PC-9 (cell line): ENCODE measurements around the gene VPS11. TPM values are rescaled to one million over a fixed set of nuclear protein-coding genes. Genes with fewer than 3 reads are reported as not detected.

Source experiments
- BruUV-seq: library from RNA; stranded (reverse); fragments of 400-500 nt; replicated peaks from 2 replicates; lab custom pipeline; 2021; lab: Mats Ljungman, UMichigan
- CTCF ChIA-PET: fragments of 300-600 bp; sonication (Branson Sonifier 250); formaldehyde crosslinking; loops from one replicate; lab custom pipeline; 2022; ENCODE audit warnings: antibody characterized with exemption; lab: Charles Lee
- POLR2A ChIA-PET: fragments of 300-600 bp; sonication (Branson Sonifier 250); formaldehyde crosslinking; loops from one replicate; lab custom pipeline; 2022; ENCODE audit warnings: antibody characterized with exemption; ENCODE audit not compliant: unreplicated experiment; lab: Charles Lee
- DNase-seq, 2 experiments: peaks; one replicate each; pipeline versions ENCODE4 v3.0.0 to v3.0.0-alpha.2; 2015 to 2022; ENCODE audit warnings: mixed read lengths in 1 of 2
- H2AFZ ChIP-seq: fragments of 200-600 bp; sonication (generic); 2 replicates; pipeline ENCODE4 v1.8.1; 2017; ENCODE audit warnings: antibody characterized with exemption
- H3F3A ChIP-seq: fragments of 200-600 bp; sonication (generic); 2 replicates; pipeline ENCODE4 v1.8.1; 2017; ENCODE audit warnings: antibody characterized with exemption, mild to moderate bottlenecking, low read depth; ENCODE audit not compliant: insufficient read depth
- H3K27ac ChIP-seq: fragments of 200-600 bp; sonication (generic); 2 replicates; pipeline ENCODE4 v1.6.1; 2016; ENCODE audit warnings: mixed run types
- H3K27me3 ChIP-seq: fragments of 200-600 bp; sonication (generic); 2 replicates; pipeline ENCODE4 v1.6.1; 2016; ENCODE audit warnings: low read depth, mixed run types; ENCODE audit not compliant: insufficient read depth
- H3K36me3 ChIP-seq: fragments of 200-600 bp; sonication (generic); 2 replicates; pipeline ENCODE4 v1.6.1; 2016; ENCODE audit warnings: low read depth, mixed run types
- H3K4me1 ChIP-seq: fragments of 200-600 bp; sonication (generic); replicated peaks from 2 replicates; pipeline ENCODE4 v1.6.1; 2016; ENCODE audit warnings: mixed run types; ENCODE audit not compliant: insufficient read depth
- H3K4me2 ChIP-seq: fragments of 200-600 bp; sonication (generic); 2 replicates; pipeline ENCODE4 v1.6.1; 2017; ENCODE audit warnings: mixed run types
- H3K4me3 ChIP-seq: fragments of 200-600 bp; sonication (generic); 2 replicates; pipeline ENCODE4 v1.6.1; 2016; ENCODE audit warnings: mixed run types
- H3K79me2 ChIP-seq: fragments of 200-600 bp; sonication (generic); 2 replicates; pipeline ENCODE4 v1.6.1; 2017; ENCODE audit warnings: low read depth, mixed run types
- H3K9me2 ChIP-seq: fragments of 200-600 bp; sonication (generic); 2 replicates; pipeline ENCODE4 v1.8.1; 2017; ENCODE audit warnings: mild to moderate bottlenecking; ENCODE audit not compliant: insufficient read depth
- H3K9me3 ChIP-seq: fragments of 200-600 bp; sonication (generic); 2 replicates; pipeline ENCODE4 v1.8.1; 2016; ENCODE audit warnings: low read depth; ENCODE audit not compliant: insufficient read depth
- H4K20me1 ChIP-seq: fragments of 200-600 bp; sonication (generic); 2 replicates; pipeline ENCODE4 v1.8.1; 2017; ENCODE audit not compliant: insufficient read depth
- CTCF ChIP-seq: fragments of 200-600 bp; sonication (generic); conservative IDR thresholded peaks from 2 replicates; pipeline ENCODE4 v1.6.1; 2017; ENCODE audit warnings: mixed run types, antibody characterized with exemption, mild to moderate bottlenecking, moderate library complexity
- EZH2 ChIP-seq: fragments of 200-600 bp; sonication (generic); IDR thresholded peaks from 2 replicates; pipeline ENCODE4 v1.8.0; 2017; ENCODE audit warnings: antibody characterized with exemption, low read depth
- intact Hi-C: fragments of 100-400 bp; cut with micrococcal nuclease; formaldehyde crosslinking; loops from one replicate; pipeline ENCODE4 v1.10.0; 2022; ENCODE audit not compliant: unreplicated experiment
- total RNA-seq: library from RNA; stranded (reverse); gene quantifications from 2 replicates; pipeline ENCODE4 v1.2.3, GENCODE V29; 2021

VPS11 gene
- total RNA-seq, 1 experiment from 2014 or later: 21.1 TPM

- ChIA-PET POLR2A (no interaction called here), CTCF (no interaction called here)
- intact Hi-C loops: no loop called here
- no peak overlapping the region for H3K4me2 ChIP-seq
- BruUV-seq: no TSS peak
- no peak for DNase-seq
- H3F3A ChIP-seq: peaks cover 26% of the 10 kb centered on the region; the same call in 1 of the 2 replicates
- TF ChIP-seq EZH2 (no peak), CTCF (no peak)
- no peaks in the 10 kb centered on the region for H4K20me1 ChIP-seq
- H3K9me3 ChIP-seq: no peaks in the 10 kb centered on the region
- H3K9me2 ChIP-seq: no peaks in the 10 kb centered on the region
- no peaks in the 10 kb centered on the region for H3K27me3 ChIP-seq
- H3K4me3 ChIP-seq: no peak overlapping the region
- no peaks in the 10 kb centered on the region for H3K79me2 ChIP-seq
- H2AFZ ChIP-seq: no peak overlapping the region
- no peak overlapping the region for H3K27ac ChIP-seq
- H3K4me1 ChIP-seq: no peaks in the 10 kb centered on the region
- H3K36me3 ChIP-seq: peaks cover 26% of the 10 kb centered on the region; the same call in 1 of the 2 replicates
Observed at GRCh38 chr11:119046489-119046888, 21.1 kb upstream of the VPS11 start.

DNA sequence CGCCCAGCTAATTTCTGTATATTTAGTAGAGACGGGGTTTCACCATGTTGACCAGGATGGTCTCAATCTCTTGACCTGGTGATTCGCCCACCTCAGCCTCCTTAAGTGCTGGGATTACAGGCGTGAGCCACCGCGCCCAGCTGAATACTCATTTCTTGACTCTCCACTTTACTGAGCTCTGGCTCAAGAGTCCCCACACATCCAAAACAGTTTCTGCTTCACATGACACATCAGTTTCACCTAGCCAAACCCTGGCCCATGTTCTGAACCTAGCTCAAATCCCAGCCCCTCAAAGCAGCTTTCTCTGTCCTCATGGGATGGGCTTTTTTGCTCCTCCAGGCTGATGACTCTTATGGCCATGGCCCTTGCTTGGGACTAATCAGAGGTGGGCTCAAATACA lies 20.4 kb upstream of the VPS11 start:
- CTCF ChIA-PET: no interaction called here
- peak in 1 of 2 experiments; percentile 12 for DNase-seq
- H4K20me1 ChIP-seq: no peaks in the 10 kb centered on the region
- no peak overlapping the region for H3K27ac ChIP-seq
- peaks cover 33% of the 10 kb centered on the region for H3K36me3 ChIP-seq
- peaks cover 23% of the 10 kb centered on the region; the same call in 1 of the 2 replicates for H3F3A ChIP-seq
- BruUV-seq: no TSS peak
- H3K9me3 ChIP-seq: no peaks in the 10 kb centered on the region
- no peak overlapping the region for H3K4me3 ChIP-seq
- no peak overlapping the region for H3K4me2 ChIP-seq
- H3K9me2 ChIP-seq: no peaks in the 10 kb centered on the region
- H3K4me1 ChIP-seq: no peaks in the 10 kb centered on the region
- no peaks in the 10 kb centered on the region for H3K79me2 ChIP-seq
- intact Hi-C loops: no loop called here
- TF ChIP-seq EZH2 (no peak), CTCF (no peak)
- H2AFZ ChIP-seq: no peak overlapping the region
- no peaks in the 10 kb centered on the region for H3K27me3 ChIP-seq
- POLR2A ChIA-PET: no interaction called here

GRCh38 chr11:119048644-119049043 lies 19.0 kb upstream of the VPS11 start:
- Histone ChIP-seq H3F3A (peaks cover 15% of the 10 kb centered on the region; the same call in 1 of the 2 replicates), H4K20me1 (no peaks in the 10 kb centered on the region), H3K27ac (no peak overlapping the region), H3K79me2 (no peaks in the 10 kb centered on the region), H3K4me3 (no peak overlapping the region), H3K27me3 (no peaks in the 10 kb centered on the region), H3K9me2 (no peaks in the 10 kb centered on the region), H3K36me3 (peaks cover 45% of the 10 kb centered on the region), H2AFZ (no peak overlapping the region), H3K4me1 (no peaks in the 10 kb centered on the region), H3K9me3 (no peaks in the 10 kb centered on the region), H3K4me2 (no peak overlapping the region)
- no peak for TF ChIP-seq EZH2
- TF ChIP-seq CTCF: no peak
- POLR2A ChIA-PET: no interaction called here
- intact Hi-C loops: no loop called here
- DNase-seq: no peak
- CTCF ChIA-PET: no interaction called here
- TSS peak; percentile 9 for BruUV-seq
